ENCODE measurements around the gene AK9. TPM values are rescaled to one million over a fixed set of nuclear protein-coding genes. Genes with fewer than 3 reads are reported as not detected.

Gene AK9
- total and polyA plus RNA-seq, 2 of the 8 experiments (the other 6 are each of a cell fraction or from before 2014, with no cell fraction given): 1.8 to 2.2 TPM

- TF ChIP-seq CHD7 (IDR thresholded peaks at IDR 0.05; ENCODE audit: insufficient replicate concordance, low read length) (no peak), EGR1 (IDR thresholded peaks at IDR 0.05; ENCODE audit: borderline replicate concordance, low read depth, low read length) (no peak), ASH2L (IDR thresholded peaks at IDR 0.05; ENCODE audit: low read length) (no peak), HDAC6 (IDR thresholded peaks at IDR 0.05; ENCODE audit: low read depth, low read length) (no peak)
These were observed 49.8 kb upstream of the AK9 start (continued) for GRCh38 chr6:109740787-109741186.
